Measurements from ENCODE around the gene KCNG2.

Gene KCNG2

GRCh38 chr18:79849328-79850207, 51.8 kb downstream of the KCNG2 start:
- Mint-ChIP-seq H3K27me3 (ENCODE audit: low read depth) (no peaks in the 10 kb centered on the region), H3K4me1 (ENCODE audit: low read depth) (no peaks in the 10 kb centered on the region), H3K4me3 (no peak overlapping the region), H3K36me3 (ENCODE audit: low read depth) (no peaks in the 10 kb centered on the region), H3K27ac (no peak overlapping the region), H3K9me3 (no peaks in the 10 kb centered on the region)
- DNase-seq (ENCODE audit: low spot score) = no peak

DNA sequence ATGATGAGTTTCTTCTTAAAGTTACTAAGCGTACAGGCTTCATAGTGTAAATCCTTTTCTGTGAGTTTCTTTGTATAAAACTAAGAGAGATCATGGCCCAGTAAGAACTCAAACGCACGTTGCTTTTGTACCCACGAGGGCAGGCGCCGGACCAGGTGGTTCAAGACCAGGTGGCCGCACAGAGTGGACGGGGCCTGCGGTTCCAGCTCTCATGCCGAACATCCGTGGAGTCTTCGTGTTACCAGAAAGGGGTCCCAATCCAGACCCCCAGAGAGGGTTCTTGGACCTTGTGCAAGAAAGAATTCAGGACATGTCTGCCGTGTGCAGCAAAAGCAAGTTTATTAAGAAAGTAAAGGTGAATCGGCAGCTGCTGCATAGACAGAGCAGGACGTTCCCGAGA, 53.0 kb downstream of the KCNG2 start:
- no peak for DNase-seq (ENCODE audit: low spot score)
- H3K27me3 Mint-ChIP-seq (ENCODE audit: low read depth) = no peaks in the 10 kb centered on the region
- H3K9me3 Mint-ChIP-seq = no peaks in the 10 kb centered on the region
- no peak overlapping the region for H3K27ac Mint-ChIP-seq
- no peaks in the 10 kb centered on the region for H3K36me3 Mint-ChIP-seq (ENCODE audit: low read depth)
- no peaks in the 10 kb centered on the region for H3K4me1 Mint-ChIP-seq (ENCODE audit: low read depth)
- H3K4me3 Mint-ChIP-seq = no peak overlapping the region

- no peaks in the 10 kb centered on the region for H3K9me3 Mint-ChIP-seq
- H3K4me1 Mint-ChIP-seq (ENCODE audit: low read depth) = no peaks in the 10 kb centered on the region
- H3K36me3 Mint-ChIP-seq (ENCODE audit: low read depth) = no peaks in the 10 kb centered on the region
- H3K27me3 Mint-ChIP-seq (ENCODE audit: low read depth) = no peaks in the 10 kb centered on the region
- H3K27ac Mint-ChIP-seq = no peak overlapping the region
- H3K4me3 Mint-ChIP-seq = no peak overlapping the region
- no peak for DNase-seq (ENCODE audit: low spot score)
Measured at GRCh38 chr18:79851489-79851888, 53.8 kb downstream of the KCNG2 start.

DNA sequence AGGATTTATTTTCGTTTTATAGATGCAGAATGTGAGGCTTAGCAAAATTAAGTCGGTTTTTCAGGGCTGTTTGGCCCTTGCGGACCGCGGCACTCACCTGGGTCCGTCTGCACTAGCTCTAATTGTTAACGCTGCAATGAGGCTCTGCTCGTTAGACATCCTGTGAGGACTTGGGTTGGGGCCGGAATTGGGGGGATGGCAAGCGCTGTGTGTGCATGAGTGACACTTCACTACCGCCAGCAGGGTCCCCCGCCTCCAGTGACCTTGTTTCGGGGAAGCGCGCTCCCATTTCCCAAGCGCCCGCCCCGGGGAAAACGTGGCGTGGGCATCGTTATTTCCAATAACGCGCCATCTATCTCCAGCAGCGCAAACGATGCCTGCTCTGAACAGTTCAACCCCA, 54.2 kb downstream of the KCNG2 start:
- Mint-ChIP-seq H3K4me1 (ENCODE audit: low read depth) (no peaks in the 10 kb centered on the region), H3K4me3 (no peak overlapping the region), H3K36me3 (ENCODE audit: low read depth) (no peaks in the 10 kb centered on the region), H3K27me3 (ENCODE audit: low read depth) (no peaks in the 10 kb centered on the region), H3K27ac (no peak overlapping the region), H3K9me3 (no peaks in the 10 kb centered on the region)
- no peak for DNase-seq (ENCODE audit: low spot score)

DNA sequence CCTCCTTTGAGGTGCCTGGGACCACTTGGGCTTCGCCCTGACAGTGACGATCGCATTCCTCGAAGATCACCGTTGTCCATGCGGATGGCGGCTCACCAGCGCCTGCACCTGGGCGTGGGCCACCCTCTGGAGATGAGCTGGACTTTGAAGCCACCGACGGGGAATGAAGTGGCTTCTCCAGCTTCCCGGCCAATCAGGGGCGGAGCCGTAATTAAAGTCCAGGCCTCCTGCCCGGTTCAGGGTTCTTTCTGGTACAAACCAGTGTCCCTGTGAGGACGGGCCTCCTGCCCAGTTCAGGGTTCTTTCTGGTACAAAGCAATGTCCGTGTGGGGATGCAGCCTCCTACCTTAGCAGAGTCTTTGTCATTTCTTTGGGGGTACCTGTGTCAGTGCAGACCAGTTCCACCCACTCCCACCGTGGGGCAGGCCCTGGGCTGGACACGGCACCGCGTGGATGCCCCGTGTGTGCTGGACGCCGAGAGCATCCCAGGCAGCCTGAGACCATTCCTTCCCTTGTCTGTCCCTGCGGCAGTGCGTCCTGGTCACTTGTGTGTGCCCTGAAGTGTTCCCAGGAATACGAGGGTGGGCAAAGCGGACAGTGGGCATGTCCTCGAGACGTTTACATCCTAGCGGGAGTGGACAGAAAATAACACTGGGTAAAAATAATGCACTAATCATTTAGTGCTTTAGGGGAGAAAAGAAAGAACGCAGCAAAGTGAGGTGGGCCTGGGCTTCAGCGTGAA, 55.0 kb downstream of the KCNG2 start:
- no peak overlapping the region for H3K27ac Mint-ChIP-seq
- no peaks in the 10 kb centered on the region for H3K27me3 Mint-ChIP-seq (ENCODE audit: low read depth)
- no peaks in the 10 kb centered on the region for H3K4me1 Mint-ChIP-seq (ENCODE audit: low read depth)
- no peaks in the 10 kb centered on the region for H3K9me3 Mint-ChIP-seq
- H3K36me3 Mint-ChIP-seq (ENCODE audit: low read depth) = no peaks in the 10 kb centered on the region
- no peak overlapping the region for H3K4me3 Mint-ChIP-seq
- DNase-seq (ENCODE audit: low spot score) = no peak

DNA sequence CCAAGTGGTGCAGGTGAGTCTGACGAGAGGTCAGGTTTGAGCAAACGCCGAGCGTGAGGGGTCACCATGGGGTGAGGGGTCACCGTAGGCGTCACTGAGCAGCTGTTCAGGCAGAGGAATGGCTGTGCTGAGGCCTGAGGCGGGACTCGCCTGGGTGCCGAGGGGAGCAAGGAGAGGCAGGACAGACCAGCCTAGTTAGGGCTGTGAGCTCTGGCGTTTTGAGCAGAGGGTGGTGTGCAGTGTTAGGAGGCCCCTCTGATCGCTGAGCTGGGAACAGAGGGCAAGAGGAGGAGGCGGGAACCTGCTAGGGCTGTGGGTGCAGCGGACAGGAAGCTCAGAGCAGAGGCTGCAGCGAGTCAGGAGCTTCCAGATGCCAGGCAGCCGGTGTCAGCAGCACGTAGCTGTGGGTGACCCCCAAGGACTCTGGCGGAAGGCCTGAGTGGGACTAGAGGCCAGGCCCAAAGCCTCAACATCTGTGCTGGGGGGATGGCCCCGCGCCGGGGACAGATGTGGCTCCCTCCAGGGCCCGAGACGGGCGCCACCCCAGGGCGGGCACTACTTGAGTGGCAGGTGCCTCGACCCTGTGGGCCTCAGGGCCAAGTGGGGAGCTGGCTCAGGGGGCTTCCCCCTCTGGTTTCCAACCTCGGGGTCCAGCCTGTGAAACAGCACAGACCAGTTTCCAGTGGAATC, 55.7 kb downstream of the KCNG2 start:
- H3K36me3 Mint-ChIP-seq (ENCODE audit: low read depth) = no peaks in the 10 kb centered on the region
- no peaks in the 10 kb centered on the region for H3K27me3 Mint-ChIP-seq (ENCODE audit: low read depth)
- no peak for DNase-seq (ENCODE audit: low spot score)
- no peak overlapping the region for H3K27ac Mint-ChIP-seq
- no peaks in the 10 kb centered on the region for H3K4me1 Mint-ChIP-seq (ENCODE audit: low read depth)
- no peaks in the 10 kb centered on the region for H3K9me3 Mint-ChIP-seq
- no peak overlapping the region for H3K4me3 Mint-ChIP-seq

DNA sequence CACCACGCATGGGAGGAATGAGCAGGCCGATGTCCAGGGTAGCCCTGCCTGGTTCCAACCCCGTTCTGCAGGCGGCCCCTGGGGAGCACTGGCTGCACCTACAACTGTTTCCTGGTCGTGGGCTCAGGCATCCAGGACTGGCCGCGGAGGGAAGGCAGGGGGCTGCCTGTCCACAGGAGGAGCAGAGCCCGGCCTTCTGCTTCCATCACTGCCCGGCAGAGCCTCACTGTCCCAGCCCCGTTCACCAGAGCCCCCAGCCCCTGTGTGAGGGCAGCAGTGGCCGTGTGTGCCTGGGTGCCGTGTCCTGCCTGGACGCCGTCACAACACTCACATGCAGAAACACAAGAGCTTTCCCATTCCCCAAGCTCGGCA, 56.2 kb downstream of the KCNG2 start:
- DNase-seq (ENCODE audit: low spot score) = no peak
- no peaks in the 10 kb centered on the region for H3K4me1 Mint-ChIP-seq (ENCODE audit: low read depth)
- H3K9me3 Mint-ChIP-seq = no peaks in the 10 kb centered on the region
- no peaks in the 10 kb centered on the region for H3K36me3 Mint-ChIP-seq (ENCODE audit: low read depth)
- H3K27ac Mint-ChIP-seq = no peak overlapping the region
- no peaks in the 10 kb centered on the region for H3K27me3 Mint-ChIP-seq (ENCODE audit: low read depth)
- no peak overlapping the region for H3K4me3 Mint-ChIP-seq

- Mint-ChIP-seq H3K36me3 (ENCODE audit: low read depth) (no peaks in the 10 kb centered on the region), H3K4me1 (ENCODE audit: low read depth) (no peaks in the 10 kb centered on the region), H3K9me3 (no peaks in the 10 kb centered on the region), H3K4me3 (no peak overlapping the region), H3K27ac (no peak overlapping the region), H3K27me3 (ENCODE audit: low read depth) (no peaks in the 10 kb centered on the region)
- DNase-seq (ENCODE audit: low spot score) = no peak
Measured at GRCh38 chr18:79855147-79855933, 57.6 kb downstream of the KCNG2 start.

DNA sequence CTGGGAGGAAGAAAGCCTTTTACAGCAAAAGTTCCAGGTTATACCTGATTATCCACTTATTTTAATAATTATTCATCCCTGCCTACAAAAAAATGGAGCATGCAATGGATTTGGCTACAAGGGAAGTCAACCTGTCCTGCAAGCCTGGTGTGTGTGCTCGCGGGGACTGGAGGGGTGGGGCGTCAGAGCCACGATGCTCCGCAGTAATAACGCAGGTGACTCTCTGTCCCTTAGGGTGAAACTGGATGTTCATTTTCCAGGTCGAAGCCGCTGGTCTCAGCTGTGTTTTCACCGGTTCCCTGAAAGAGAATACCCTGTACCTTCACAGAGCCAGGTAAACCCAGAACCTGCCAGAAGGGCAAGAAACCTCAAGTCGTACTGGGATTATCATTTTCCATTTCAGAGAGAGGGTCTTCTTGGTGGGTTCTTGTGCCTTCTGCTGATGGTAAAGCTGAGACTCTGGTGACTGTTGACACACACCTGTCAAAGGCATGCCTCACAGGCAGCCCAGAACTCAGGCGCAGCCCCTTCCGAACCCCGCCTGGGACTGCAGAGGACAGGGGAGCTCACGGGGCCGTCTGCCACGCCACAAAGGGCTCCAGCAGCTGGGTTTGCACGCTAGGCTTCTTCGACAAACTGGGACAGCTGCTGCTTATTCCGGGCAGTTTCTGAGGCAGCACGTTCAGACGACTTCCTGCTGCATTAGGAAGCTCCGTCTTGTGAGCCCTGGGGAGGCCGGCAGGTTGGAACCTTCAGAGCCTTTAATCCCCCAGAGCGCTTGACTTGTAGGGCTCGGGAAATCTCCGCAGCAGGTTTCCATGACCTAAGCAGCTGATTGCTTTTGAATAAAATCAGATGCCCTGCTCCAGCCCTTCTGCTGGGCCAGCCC, 58.6 kb downstream of the KCNG2 start:
- DNase-seq (ENCODE audit: low spot score) = no peak
- Mint-ChIP-seq H3K27ac (no peak overlapping the region), H3K36me3 (ENCODE audit: low read depth) (no peaks in the 10 kb centered on the region), H3K4me1 (ENCODE audit: low read depth) (no peaks in the 10 kb centered on the region), H3K9me3 (no peaks in the 10 kb centered on the region), H3K27me3 (ENCODE audit: low read depth) (no peaks in the 10 kb centered on the region), H3K4me3 (no peak overlapping the region)

DNA sequence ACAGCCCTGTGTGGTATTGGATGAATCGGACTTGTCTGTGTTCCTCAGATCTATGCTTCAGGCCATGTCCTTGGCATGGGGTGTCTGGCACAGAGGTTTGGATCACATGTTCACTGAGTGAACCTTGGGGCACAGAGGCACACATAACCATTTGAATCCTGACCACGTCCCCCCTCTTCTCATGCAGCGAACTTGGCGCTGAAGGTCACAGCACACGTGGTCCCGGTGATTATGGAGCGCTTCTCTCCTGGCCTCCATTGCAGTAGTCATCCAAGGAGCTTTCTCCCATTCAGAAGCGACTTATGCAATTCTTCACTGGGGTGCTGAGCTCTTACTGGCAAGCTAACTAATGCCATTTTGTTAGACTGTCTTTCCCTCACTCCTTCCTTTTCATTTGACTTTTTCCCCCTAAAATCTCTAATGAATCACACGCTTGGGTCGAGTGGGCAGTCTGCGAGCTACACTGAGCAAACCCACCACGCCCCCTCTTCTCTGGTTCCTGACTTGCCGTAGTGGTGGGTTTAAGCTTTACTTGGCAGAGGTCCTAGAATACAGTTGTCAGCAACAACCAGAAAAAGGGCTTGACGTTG, 59.4 kb downstream of the KCNG2 start:
- Mint-ChIP-seq H3K9me3 (peaks cover 8% of the 10 kb centered on the region), H3K4me1 (ENCODE audit: low read depth) (no peaks in the 10 kb centered on the region), H3K27me3 (ENCODE audit: low read depth) (peaks cover 2% of the 10 kb centered on the region), H3K4me3 (no peak overlapping the region), H3K27ac (no peak overlapping the region), H3K36me3 (ENCODE audit: low read depth) (no peaks in the 10 kb centered on the region)
- DNase-seq (ENCODE audit: low spot score) = no peak

GRCh38 chr18:79859314-79859713, 61.6 kb downstream of the KCNG2 start:
- Mint-ChIP-seq H3K4me3 (no peak overlapping the region), H3K4me1 (ENCODE audit: low read depth) (no peaks in the 10 kb centered on the region), H3K27me3 (ENCODE audit: low read depth) (peaks cover 3% of the 10 kb centered on the region), H3K36me3 (ENCODE audit: low read depth) (no peaks in the 10 kb centered on the region), H3K9me3 (peaks cover 9% of the 10 kb centered on the region), H3K27ac (no peak overlapping the region)
- no peak for DNase-seq (ENCODE audit: low spot score)

DNA sequence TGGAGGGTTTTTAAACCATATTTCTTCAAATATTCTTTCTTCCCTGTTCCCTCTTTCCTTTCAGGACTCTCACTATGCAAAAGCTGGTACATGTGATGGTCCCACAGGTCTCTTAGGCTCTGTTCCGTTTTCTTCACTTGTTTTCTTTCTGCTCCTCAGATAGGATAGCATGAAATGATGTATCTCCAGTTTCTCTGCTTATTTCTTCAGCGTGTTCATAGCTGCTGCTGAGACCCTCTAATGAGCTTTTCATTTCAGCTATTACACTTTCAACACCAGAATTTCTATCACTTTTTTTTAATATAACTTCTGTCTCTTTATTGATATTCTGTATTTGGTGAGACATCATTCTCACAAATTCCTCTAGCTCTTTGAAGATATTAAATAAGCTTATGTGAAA, 63.9 kb downstream of the KCNG2 start:
- no peak for DNase-seq (ENCODE audit: low spot score)
- Mint-ChIP-seq H3K9me3 (peaks cover 9% of the 10 kb centered on the region), H3K36me3 (ENCODE audit: low read depth) (no peaks in the 10 kb centered on the region), H3K4me1 (ENCODE audit: low read depth) (no peaks in the 10 kb centered on the region), H3K27ac (no peak overlapping the region), H3K4me3 (no peak overlapping the region), H3K27me3 (ENCODE audit: low read depth) (peaks cover 3% of the 10 kb centered on the region)

DNA sequence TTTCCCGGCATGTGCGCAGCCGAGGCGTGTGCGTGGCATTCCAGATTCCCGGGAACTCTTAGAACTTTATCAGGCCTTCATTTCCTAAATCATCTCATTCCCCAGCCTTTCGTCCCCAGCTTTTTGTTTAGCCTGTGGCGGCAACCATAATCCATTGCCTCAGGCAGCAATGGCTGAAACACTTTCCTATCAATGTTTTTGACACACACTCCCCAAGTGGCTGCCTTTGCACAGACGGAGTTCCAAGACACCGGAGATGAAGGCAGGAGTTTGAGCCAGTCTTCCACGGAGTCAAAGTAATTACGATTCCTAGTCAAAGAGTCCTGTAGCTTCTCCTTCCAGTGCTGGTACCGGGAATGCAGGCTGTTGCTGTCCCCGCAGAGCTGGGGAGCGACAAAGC, 64.8 kb downstream of the KCNG2 start:
- no peak overlapping the region for H3K4me3 Mint-ChIP-seq
- no peaks in the 10 kb centered on the region for H3K36me3 Mint-ChIP-seq (ENCODE audit: low read depth)
- no peak overlapping the region for H3K27ac Mint-ChIP-seq
- H3K27me3 Mint-ChIP-seq (ENCODE audit: low read depth) = peaks cover 3% of the 10 kb centered on the region
- no peaks in the 10 kb centered on the region for H3K4me1 Mint-ChIP-seq (ENCODE audit: low read depth)
- DNase-seq (ENCODE audit: low spot score) = no peak
- peaks cover 9% of the 10 kb centered on the region for H3K9me3 Mint-ChIP-seq
